ENCODE data around the gene SHISAL2A.

The SHISAL2A gene

DNA sequence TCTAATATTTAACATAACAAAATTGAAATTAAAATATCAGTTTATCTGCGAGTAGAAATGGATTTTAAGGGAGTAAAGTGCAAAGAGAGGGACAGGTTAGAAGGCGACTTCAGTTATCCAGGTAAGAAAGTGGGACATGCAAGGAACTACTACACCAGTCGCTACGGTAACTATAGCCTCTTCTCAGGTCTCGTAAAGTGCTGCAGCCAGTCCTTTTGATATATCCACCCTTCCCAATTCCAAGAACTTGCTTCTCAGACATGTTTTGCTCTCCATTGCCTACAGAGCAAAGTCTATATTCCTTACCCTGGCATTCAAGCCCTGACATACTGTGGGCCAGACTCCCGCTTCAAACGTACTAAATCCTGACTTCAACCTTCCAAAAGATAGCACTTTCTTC, 62.7 kb downstream of the SHISAL2A start:
- Histone ChIP-seq H3K4me3 (ENCODE audit: insufficient read depth, low read depth, low read length, poor library complexity, severe bottlenecking) (no peak overlapping the region), H3K27ac (ENCODE audit: insufficient read depth, low read length, poor library complexity, severe bottlenecking) (no peak overlapping the region), H3K4me1 (ENCODE audit: control insufficient read depth, insufficient read depth, low read length, poor library complexity, severe bottlenecking) (no peaks in the 10 kb centered on the region), H3K27me3 (replicated peaks; ENCODE audit: control insufficient read depth, insufficient read depth, low read length, poor library complexity, severe bottlenecking) (no peaks in the 10 kb centered on the region), H3K9me3 (ENCODE audit: control insufficient read depth, low read length) (no peaks in the 10 kb centered on the region), H3K36me3 (ENCODE audit: control insufficient read depth, insufficient read depth, low read length) (no peaks in the 10 kb centered on the region)
- no peak for DNase-seq

DNA sequence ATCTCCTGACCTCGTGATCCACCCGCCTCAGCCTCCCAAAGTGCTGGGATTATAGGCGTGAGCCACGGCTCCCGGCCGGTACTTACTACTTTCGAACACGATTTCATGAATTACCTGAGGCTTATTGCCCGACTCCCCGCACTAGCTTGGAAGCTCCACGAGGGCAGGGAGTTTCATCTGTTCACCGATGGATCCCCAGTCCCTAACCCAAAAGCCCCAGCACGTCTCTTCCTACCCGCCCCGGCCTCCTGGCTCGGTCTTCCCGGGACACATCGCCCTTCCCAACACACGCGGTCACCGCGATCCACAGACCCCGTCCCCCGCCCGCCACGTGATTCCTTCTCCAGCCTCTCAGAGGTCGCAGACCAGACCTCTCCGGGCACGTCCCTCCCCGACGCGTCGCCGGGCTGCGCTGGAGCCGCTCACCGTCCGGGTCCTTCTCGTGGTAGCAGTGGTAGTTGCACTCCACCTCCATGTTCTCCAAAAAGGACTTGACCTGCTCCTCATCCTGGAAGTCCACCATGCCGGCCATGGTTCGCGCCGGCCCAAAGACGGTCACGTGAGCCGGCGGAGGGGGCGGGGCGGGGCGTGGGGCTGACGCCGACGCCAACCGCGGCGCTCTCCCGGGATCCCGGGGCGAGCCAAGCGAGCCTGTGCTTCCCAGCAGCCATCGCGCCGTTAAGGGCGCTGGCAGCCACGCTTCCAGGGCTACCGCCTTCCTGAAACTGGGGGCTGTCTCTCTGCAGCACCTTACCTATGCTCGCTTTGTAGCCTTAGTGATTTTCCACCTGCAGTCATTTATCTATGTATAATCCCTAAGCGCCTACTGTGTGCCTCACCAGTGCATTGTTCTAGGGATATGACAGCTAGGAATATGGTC, 65.1 kb downstream of the SHISAL2A start, which contains the start of gene COA7:
Gene COA7 (minus strand): TSS at position 553 of the 880 bp plus-strand sequence. CDS start 21 bp downstream, at position 532.
- H3K27me3 ChIP-seq (replicated peaks; ENCODE audit: control insufficient read depth, insufficient read depth, low read length, poor library complexity, severe bottlenecking) = no peaks in the 10 kb centered on the region
- peak within 1 kb of the TSS; percentile 65 for H3K27ac ChIP-seq (ENCODE audit: insufficient read depth, low read length, poor library complexity, severe bottlenecking)
- DNase-seq = peak; percentile 44 to 63 (median 53)
- no peaks in the 10 kb centered on the region for H3K4me1 ChIP-seq (ENCODE audit: control insufficient read depth, insufficient read depth, low read length, poor library complexity, severe bottlenecking)
- peak within 1 kb of the TSS; percentile 95 for H3K4me3 ChIP-seq (ENCODE audit: insufficient read depth, low read depth, low read length, poor library complexity, severe bottlenecking)
- no peaks in the 10 kb centered on the region for H3K9me3 ChIP-seq (ENCODE audit: control insufficient read depth, low read length)
- H3K36me3 ChIP-seq (ENCODE audit: control insufficient read depth, insufficient read depth, low read length) = no peaks in the 10 kb centered on the region

DNA sequence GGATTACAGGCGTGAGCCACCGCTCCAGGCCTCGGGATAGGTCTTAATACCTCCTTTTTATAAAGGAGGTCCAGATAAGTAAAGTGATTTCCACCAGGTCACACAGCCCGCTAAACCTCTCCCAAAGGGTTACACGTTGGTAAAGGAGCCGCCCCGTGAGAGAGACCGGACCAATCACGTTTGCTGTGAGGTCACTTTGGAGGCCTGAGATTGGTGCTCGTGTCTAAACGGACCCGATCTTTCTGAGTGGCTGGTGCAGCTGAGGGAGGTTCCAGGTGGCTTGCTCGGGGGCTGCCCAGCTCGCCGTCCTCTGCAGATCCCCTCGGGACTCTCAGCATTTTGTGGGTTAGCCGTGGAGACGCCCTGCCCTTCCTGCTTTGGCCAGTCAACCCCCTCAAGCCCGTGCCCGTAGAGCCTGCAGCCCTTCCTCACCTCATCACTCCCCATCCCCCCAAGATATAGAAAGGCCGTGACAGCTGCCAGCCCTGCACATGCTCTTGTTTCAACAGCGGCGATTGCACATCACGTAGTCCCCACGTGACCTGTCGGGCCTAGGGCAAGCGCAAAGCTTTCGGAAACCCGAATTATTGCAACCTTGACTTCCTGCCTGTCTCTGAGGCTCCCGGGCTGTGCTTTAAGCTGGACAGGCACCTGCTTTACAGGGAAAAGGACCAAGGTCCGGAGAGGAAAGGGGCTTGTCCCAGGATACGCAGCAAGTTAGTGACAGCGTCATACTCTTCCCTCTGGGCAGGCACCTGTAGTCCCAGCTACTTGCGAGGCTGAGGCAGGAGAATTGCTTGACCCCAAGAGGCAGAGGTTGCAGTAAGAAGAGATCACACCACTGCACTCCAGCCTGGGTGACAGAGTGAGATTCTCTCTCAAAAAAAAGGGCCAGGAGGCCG, 70.2 kb downstream of the SHISAL2A start:
- Histone ChIP-seq H3K4me1 (ENCODE audit: control insufficient read depth, insufficient read depth, low read length, poor library complexity, severe bottlenecking) (peaks cover 6% of the 10 kb centered on the region), H3K4me3 (ENCODE audit: insufficient read depth, low read depth, low read length, poor library complexity, severe bottlenecking) (peak overlapping the region; percentile 48), H3K36me3 (ENCODE audit: control insufficient read depth, insufficient read depth, low read length) (no peaks in the 10 kb centered on the region), H3K9me3 (ENCODE audit: control insufficient read depth, low read length) (no peaks in the 10 kb centered on the region), H3K27ac (ENCODE audit: insufficient read depth, low read length, poor library complexity, severe bottlenecking) (peak overlapping the region; percentile 74), H3K27me3 (replicated peaks; ENCODE audit: control insufficient read depth, insufficient read depth, low read length, poor library complexity, severe bottlenecking) (no peaks in the 10 kb centered on the region)
- peak; percentile 64 to 79 (median 73) for DNase-seq

DNA sequence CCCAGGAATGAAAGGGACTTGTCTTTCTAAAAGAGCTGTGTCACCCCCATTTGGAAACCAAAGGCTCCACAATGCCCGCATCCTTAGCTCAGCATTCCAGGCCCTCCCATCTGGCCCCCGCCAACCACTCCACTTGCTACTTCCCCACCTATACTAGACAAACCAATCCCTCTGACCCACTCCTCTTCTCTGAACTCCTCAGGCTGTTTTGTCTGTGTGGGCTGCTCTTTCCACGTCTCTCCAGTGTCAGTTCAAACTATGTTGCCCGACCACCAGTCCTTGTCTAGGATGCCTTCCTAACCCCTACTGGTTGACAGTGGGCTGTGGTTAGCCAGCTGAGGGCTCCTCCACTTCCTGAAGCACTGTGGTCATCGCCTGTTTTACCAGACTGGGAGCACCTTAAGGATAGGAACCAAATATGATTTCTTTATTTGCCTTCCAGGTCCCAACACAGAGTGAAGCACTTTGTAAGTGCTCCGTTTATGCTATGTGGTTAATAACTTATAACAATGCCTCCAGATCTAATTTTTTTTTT, 73.2 kb downstream of the SHISAL2A start:
- Histone ChIP-seq H3K27me3 (replicated peaks; ENCODE audit: control insufficient read depth, insufficient read depth, low read length, poor library complexity, severe bottlenecking) (no peaks in the 10 kb centered on the region), H3K27ac (ENCODE audit: insufficient read depth, low read length, poor library complexity, severe bottlenecking) (no peak overlapping the region), H3K36me3 (ENCODE audit: control insufficient read depth, insufficient read depth, low read length) (no peaks in the 10 kb centered on the region), H3K4me1 (ENCODE audit: control insufficient read depth, insufficient read depth, low read length, poor library complexity, severe bottlenecking) (peaks cover 6% of the 10 kb centered on the region), H3K9me3 (ENCODE audit: control insufficient read depth, low read length) (no peaks in the 10 kb centered on the region), H3K4me3 (ENCODE audit: insufficient read depth, low read depth, low read length, poor library complexity, severe bottlenecking) (no peak overlapping the region)
- no peak for DNase-seq
